K562 (cell line): ENCODE data around the gene CCT5. TPM values are rescaled to one million over a fixed set of nuclear protein-coding genes. Genes with fewer than 3 reads are reported as not detected.

Experiments used
- CTCFL ChIP-seq: IDR thresholded peaks from 2 replicates; pipeline ENCODE4 v1.6.1; 2011; ENCODE audit warnings: borderline replicate concordance, low read depth, mild to moderate bottlenecking, moderate library complexity, low read length; ENCODE audit not compliant: insufficient read depth, poor library complexity, severe bottlenecking
- ETV1 ChIP-seq: fragments of 450-650 bp; conservative IDR thresholded peaks from 2 replicates; pipeline ENCODE4 v1.6.1; 2016; ENCODE audit warnings: missing genetic modification characterization, control low read depth, low read depth, missing compliant biosample characterization
- FOXP1 ChIP-seq: sonication (generic); formaldehyde crosslinking; IDR thresholded peaks from 2 replicates; pipeline ENCODE4 v1.8.0; 2022; ENCODE audit warnings: mild to moderate bottlenecking, missing genetic modification reagents
- HNRNPH1 ChIP-seq: fragments of 200-400 bp; formaldehyde crosslinking; optimal IDR thresholded peaks from 2 replicates; pipeline ENCODE3; 2017; ENCODE audit warnings: low read depth, mild to moderate bottlenecking, low read length, moderate library complexity
- ILF3 ChIP-seq: fragments of 450-650 bp; IDR thresholded peaks from 2 replicates; pipeline ENCODE4 v1.6.1; 2018; ENCODE audit warnings: antibody characterized with exemption, mild to moderate bottlenecking, moderate library complexity, borderline replicate concordance
- NUFIP1 ChIP-seq: fragments of 450-650 bp; IDR thresholded peaks from 2 replicates; pipeline ENCODE4 v1.6.1; 2018; ENCODE audit not compliant: partially characterized antibody
- PCBP1 ChIP-seq: fragments of 200-400 bp; formaldehyde crosslinking; IDR thresholded peaks from 2 replicates; pipeline ENCODE4 v1.6.1; 2018; ENCODE audit warnings: mild to moderate bottlenecking, low read depth, low read length; ENCODE audit not compliant: poor library complexity, severe bottlenecking
- PML ChIP-seq: IDR thresholded peaks from 2 replicates; pipeline ENCODE4 v1.6.1; 2012; ENCODE audit warnings: low read length, inconsistent platforms
- RFX5 ChIP-seq: IDR thresholded peaks from 2 replicates; pipeline ENCODE4 v1.6.1; 2011; ENCODE audit warnings: low read depth, mild to moderate bottlenecking, improper control_type of control experiment, low read length
- SETDB1 ChIP-seq: IDR thresholded peaks from one replicate; pipeline ENCODE4 v1.6.1; 2012; ENCODE audit warnings: low read length, control low read depth, inconsistent platforms
- SMARCB1 ChIP-seq: IDR thresholded peaks from 2 replicates; pipeline ENCODE4 v1.6.1; 2011; ENCODE audit warnings: improper control_type of control experiment, low read depth; ENCODE audit not compliant: insufficient read length
- USF1 ChIP-seq: sonication (generic); formaldehyde crosslinking; IDR thresholded peaks from 2 replicates; pipeline ENCODE4 v1.9.0; 2022; ENCODE audit warnings: mild to moderate bottlenecking, missing genetic modification reagents
- ZNF316 ChIP-seq: fragments of 450-650 bp; IDR thresholded peaks from 2 replicates; pipeline ENCODE4 v1.6.1; 2016
- ZNF655 ChIP-seq: fragments of 250-450 bp; sonication (Bioruptor Pico); IDR thresholded peaks from 2 replicates; pipeline ENCODE4 v1.5.0; 2021
- ZNF717 ChIP-seq: fragments of 250-450 bp; sonication (Bioruptor Pico); IDR thresholded peaks from 2 replicates; pipeline ENCODE4 v1.5.0; 2021
- polyA plus RNA-seq, 8 experiments: library from polyadenylated mRNA; depleted of rRNA in 4 of 8; stranded (reverse) in 5 of 8; unstranded in 3 of 8; fragments of >200 nt; fragmentation: Nextera tagmentation in 2 of 8; fragmentation: Illumina TruSeq in 1 of 8; extraction: Ambion mirVana in 2 of 8; extraction: Trizol in 1 of 8; gene quantifications; 2 replicates each; pipeline versions ENCODE4 v1.2.1 to v1.2.3, GENCODE V29; 2011 to 2014; ENCODE audit warnings: inconsistent platforms in 1 of 8, missing spikeins in 1 of 8
- total RNA-seq, 7 experiments: library from RNA; depleted of rRNA in 6 of 7; stranded (reverse); fragments of >200 nt in 6 of 7; fragmentation: Illumina TruSeq in 2 of 7; extraction: Trizol in 2 of 7; gene quantifications; 2 replicates each; pipeline versions ENCODE4 v1.2.1 to v1.2.3, GENCODE V29; 2011 to 2021; ENCODE audit warnings: low replicate concordance in 1 of 7
- TF ChIP-seq, protein P1 (sequence below): sonication (generic); formaldehyde crosslinking; IDR thresholded peaks from 2 replicates; pipeline ENCODE4 v1.9.0; 2022; ENCODE audit warnings: mild to moderate bottlenecking, missing genetic modification reagents
- TF ChIP-seq, protein P2 (sequence below): sonication (generic); formaldehyde crosslinking; IDR thresholded peaks from 2 replicates; pipeline ENCODE4 v1.8.1; 2023; ENCODE audit warnings: mild to moderate bottlenecking, missing genetic modification reagents
- TF ChIP-seq, protein P3 (sequence below): IDR thresholded peaks from 2 replicates; pipeline ENCODE4 v1.6.1; 2012; ENCODE audit warnings: low read depth, low read length, improper control_type of control experiment, borderline replicate concordance
- TF ChIP-seq, protein P4 (sequence below), 3 experiments: fragments of 200-800 bp in 1 of 3; sonication (Bioruptor generic) in 1 of 3; sonication (generic) in 1 of 3; formaldehyde crosslinking in 1 of 3; IDR thresholded peaks; 2 replicates each; pipeline versions ENCODE4 v1.6.1 to v1.8.0; 2016 to 2022; ENCODE audit warnings: mild to moderate bottlenecking in 2 of 3, missing compliant biosample characterization in 2 of 3, missing genetic modification characterization in 2 of 3, missing genetic modification reagents in 1 of 3

Gene CCT5
- total and polyA plus RNA-seq, 9 of the 15 experiments (the other 6 are each of a cell fraction or from before 2014, with no cell fraction given) = 782 to 1,606 (median 1,153) TPM

DNA sequence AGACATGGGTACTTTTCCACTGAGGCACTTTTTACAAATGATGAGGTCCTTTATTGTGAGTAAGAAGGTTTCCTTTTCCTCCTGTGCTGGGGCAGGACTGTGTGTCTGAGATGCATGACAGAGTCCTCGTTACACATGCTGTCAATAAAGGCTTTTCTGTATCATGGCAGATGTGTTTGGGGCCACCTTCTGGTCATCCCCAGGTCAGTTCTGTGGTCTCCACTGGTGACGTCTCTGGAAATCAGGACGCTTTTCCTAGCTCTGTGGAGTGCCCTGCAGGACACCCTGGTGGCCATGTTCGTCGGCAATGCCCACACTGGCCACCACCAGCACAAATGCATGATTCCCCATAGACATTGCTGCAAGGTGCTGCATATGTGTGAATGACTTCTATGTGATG lies 54.9 kb downstream of the CCT5 start (continued):
- TF ChIP-seq ZNF655 (CRISPR knock-in tag) = no peak
- TF ChIP-seq ILF3 = no peak
- TF ChIP-seq NUFIP1 = no peak
- TF ChIP-seq, protein P1, sequence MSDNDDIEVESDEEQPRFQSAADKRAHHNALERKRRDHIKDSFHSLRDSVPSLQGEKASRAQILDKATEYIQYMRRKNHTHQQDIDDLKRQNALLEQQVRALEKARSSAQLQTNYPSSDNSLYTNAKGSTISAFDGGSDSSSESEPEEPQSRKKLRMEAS (CRISPR knock-in tag) = peak; percentile 79
- TF ChIP-seq USF1 = no peak
- no peak for TF ChIP-seq SMARCB1
- no peak for TF ChIP-seq RFX5
- TF ChIP-seq PML = 0 out of 2 replicates have a peak, but pooled peaks have one; percentile 11
- no peak for TF ChIP-seq ZNF316
- TF ChIP-seq, protein P2, sequence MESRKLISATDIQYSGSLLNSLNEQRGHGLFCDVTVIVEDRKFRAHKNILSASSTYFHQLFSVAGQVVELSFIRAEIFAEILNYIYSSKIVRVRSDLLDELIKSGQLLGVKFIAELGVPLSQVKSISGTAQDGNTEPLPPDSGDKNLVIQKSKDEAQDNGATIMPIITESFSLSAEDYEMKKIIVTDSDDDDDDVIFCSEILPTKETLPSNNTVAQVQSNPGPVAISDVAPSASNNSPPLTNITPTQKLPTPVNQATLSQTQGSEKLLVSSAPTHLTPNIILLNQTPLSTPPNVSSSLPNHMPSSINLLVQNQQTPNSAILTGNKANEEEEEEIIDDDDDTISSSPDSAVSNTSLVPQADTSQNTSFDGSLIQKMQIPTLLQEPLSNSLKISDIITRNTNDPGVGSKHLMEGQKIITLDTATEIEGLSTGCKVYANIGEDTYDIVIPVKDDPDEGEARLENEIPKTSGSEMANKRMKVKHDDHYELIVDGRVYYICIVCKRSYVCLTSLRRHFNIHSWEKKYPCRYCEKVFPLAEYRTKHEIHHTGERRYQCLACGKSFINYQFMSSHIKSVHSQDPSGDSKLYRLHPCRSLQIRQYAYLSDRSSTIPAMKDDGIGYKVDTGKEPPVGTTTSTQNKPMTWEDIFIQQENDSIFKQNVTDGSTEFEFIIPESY (CRISPR knock-in tag) = no peak
- TF ChIP-seq FOXP1 (CRISPR knock-in tag) = no peak
- TF ChIP-seq PCBP1 = no peak
- TF ChIP-seq, protein P3, sequence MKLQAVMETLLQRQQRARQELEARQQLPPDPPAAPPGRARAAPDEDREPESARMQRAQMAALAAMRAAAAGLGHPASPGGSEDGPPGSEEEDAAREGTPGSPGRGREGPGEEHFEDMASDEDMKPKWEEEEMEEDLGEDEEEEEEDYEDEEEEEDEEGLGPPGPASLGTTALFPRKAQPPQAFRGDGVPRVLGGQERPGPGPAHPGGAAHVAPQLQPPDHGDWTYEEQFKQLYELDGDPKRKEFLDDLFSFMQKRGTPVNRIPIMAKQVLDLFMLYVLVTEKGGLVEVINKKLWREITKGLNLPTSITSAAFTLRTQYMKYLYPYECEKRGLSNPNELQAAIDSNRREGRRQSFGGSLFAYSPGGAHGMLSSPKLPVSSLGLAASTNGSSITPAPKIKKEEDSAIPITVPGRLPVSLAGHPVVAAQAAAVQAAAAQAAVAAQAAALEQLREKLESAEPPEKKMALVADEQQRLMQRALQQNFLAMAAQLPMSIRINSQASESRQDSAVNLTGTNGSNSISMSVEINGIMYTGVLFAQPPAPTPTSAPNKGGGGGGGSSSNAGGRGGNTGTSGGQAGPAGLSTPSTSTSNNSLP = no peak
- no peak for TF ChIP-seq SETDB1
- no peak for TF ChIP-seq HNRNPH1
- TF ChIP-seq, protein P4, sequence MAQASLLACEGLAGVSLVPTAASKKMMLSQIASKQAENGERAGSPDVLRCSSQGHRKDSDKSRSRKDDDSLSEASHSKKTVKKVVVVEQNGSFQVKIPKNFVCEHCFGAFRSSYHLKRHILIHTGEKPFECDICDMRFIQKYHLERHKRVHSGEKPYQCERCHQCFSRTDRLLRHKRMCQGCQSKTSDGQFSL (CRISPR knock-in tag; IDR thresholded peaks at IDR 0.05) = no peak
- TF ChIP-seq, protein P4 (tag; IDR thresholded peaks at IDR 0.05) = no peak
- peak; percentile 77 for TF ChIP-seq CTCFL
- no peak for TF ChIP-seq ETV1 (tag)
- no peak for TF ChIP-seq ZNF717 (CRISPR knock-in tag)
